HG03565 (cell line): ENCODE measurements around the gene PLEKHA6.

Experiments used
- ATAC-seq: cut with Tn5 transposase; IDR thresholded peaks from one replicate; pipeline ENCODE4 v1.9.1; 2021; ENCODE audit warnings: mild to moderate bottlenecking, moderate library complexity; ENCODE audit not compliant: unreplicated experiment

PLEKHA6 gene

DNA sequence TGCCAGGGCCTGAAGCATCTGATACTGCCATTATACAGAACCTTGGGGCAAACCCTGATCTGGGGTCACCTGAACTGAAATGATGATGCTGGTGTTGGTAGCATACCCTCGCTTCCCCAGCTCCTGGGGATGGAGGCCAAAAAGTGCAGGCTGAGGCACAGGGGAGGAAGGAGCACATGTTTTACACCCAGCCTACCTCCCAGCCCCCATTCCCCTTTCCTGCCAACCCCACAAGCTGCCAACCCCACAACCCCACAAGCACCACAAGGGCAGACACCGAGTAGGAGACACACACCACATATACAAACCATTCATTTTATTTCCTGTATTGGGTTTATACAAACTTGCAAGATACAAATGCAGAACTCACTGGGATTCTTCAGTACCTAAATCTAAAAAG, 141.2 kb downstream of the PLEKHA6 start:
- no peak for ATAC-seq

DNA sequence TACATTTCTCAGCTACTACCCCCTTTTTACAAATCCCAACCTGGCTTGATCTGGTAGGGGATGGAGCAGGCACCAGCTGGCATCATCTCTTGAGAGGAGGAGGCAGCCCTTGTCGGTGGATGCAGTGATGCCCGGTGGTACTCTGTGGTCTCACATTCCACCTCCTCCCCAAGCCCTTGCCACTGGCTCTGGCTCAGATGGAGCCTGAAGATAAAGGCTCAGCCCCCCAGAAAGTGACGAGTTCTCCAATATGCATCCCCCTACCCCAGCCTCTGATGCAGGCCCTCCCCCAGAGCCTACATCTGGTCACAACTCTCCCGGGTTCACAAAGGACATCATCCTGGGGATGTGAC, 142.1 kb downstream of the PLEKHA6 start:
- no peak for ATAC-seq

DNA sequence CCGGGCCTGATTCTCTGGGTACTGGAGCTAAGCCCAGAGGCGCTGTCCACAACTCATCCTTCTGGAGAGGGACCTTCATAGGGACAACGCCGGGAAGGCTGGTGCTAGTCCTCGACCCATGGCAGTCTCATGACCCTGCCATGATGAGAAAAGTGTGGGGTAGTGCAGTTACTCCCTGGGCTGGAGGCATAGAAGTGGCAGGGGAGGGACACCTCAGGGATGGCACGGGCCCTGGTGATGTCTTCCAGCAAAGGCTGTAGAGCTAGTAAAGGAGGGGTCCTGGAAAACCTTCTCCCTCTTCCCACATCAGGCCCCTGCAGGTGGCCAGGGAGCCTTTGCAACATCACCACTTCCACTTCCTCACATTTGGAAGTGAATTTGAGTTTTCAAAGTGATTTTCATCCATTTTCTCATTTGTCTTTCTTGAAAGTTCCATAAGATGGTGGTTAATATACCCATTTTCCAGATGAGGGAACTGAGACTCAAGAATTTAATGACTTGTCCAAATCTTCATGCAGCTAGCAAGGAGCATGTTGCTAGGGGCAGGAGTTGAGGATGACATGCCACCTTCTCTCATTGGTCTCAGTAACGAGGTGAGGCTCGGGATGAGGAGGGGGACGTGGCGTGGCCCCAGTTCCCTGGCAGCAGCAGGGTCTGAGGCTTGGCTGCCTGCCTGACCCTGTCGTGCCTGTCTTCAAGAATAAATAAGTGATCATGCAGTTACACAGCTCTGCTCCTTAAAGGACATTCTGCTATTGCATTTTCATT, 142.7 kb downstream of the PLEKHA6 start:
- ATAC-seq = no peak

DNA sequence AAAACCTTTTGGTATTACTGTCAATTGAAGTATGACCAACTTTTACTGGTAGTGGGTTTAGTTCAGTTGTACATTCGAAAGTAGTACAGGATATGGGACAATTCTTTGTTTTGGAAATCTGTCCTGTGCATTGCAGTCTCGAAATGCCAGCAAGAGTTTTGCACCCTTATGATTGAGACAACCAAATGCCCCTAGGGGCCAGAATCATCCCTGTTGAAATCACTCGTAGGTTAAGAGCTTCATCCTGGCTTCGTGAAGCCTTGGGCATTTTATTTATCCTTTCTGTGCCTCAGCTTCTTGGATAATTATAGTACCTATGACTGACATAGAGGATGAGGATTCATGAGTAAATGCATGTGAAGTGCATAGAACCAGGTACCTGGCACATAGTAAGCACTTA, 143.5 kb downstream of the PLEKHA6 start:
- no peak for ATAC-seq

DNA sequence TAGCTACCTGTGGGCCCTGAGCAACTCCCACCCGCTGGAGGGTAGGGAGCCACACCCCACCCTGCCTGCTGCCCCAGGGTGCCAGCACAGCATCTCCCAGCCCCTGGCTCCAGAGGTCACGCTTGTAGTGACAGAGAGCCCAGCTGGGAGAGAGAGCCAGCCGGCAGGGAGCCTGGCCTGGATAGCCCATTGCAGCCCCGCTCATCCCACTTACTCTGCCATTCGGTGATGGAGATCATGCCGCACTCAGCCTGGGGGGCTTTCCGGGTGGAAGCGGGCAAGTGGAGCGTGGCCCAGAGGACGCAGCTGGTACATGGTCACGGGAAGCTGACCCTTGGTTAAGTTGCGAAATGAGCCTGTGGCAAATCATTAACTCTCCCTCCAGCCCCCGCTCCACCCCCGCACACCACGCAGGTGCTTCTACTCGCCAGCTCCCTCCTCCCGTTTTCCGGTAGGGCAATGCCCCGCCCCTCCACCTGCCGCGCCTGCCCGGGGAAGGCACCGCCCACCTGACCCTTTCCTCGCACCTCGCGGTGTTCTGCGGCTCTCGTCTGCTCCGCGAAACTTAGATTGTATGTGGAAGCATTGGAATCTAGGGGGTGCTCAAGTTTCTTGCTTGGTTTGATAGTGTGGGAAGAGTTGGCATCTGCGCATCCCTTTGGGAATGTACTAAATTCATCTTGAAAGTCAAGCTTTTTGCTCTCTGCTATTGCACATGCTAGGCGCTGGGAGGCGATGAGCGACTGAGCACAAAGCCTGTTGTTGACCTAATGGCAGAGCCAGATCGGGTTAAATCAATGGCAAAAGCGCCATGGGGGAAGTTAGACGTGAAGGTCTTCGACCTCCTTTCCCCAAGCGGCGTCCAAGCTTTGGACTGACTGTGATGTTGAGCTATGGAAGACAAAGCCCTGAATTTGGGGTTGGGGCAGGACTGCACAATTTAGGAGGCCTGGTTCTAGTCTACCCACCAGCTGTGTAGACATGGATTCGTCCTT, 145.8 kb downstream of the PLEKHA6 start, which contains the start of gene GOLT1A:
Gene GOLT1A (minus strand): TSS at position 321 of the 995 bp plus-strand sequence. CDS start 82 bp downstream, at position 239.
- no peak for ATAC-seq

DNA sequence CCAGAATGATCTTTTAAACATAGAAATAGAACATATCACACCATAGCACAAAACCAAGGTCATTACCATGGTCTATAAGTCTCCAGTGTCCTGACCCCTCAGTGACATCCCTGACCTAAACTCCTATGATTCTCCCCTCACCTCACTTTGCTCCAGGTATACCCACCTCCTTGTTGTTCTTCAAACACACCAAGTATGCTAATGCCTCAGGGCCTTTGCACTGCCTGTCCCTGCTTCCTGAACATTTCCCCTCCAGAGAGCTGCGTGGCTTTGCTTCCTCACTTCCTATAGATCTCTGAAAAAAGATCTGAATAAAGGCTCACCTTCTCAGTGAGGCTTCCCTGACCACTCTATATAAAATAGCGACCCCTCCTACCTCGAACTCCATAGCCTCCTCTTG, 147.0 kb downstream of the PLEKHA6 start:
- no peak for ATAC-seq

DNA sequence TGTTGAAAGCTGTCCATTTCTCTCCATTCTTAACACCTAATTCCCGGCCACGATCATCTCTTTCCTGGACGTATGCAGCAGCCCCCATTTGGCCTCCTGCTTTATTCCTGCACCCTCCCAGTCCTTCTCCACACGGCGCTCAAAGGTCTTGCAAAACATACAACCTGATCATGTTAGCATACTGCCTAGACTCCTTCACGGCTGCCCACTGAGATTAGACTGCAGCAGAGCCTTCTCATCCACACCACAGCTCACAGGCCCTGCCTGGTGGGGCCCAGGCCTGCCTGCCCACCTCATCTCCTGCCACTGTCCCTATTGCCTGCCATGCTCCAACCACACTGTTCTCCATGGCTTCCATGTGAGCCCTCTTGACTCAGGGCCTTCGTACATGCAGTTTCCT, 148.7 kb downstream of the PLEKHA6 start:
- no peak for ATAC-seq

DNA sequence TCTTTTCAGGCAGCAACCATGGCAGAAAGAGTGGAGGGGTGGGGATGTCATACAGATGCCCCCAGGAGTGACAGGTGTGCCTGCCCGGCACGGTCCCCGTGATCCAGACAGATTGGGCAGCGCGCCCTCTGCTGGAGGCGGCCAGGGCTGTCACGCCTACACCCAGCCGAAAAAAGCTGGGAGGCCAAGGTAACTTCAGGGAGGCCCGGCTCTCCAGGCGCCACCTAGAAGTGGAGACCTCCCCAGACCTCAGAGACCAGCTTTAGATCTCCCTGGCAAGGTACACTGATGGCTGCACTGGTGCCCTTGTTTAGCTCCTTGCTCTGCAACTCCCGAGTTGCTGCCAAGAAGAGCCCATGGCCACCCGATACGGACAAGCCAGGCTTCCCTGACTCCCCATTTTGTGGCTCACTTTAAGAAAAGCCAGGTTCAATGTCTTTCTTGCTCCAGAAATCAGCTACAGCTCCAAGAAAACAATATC, 152.6 kb downstream of the PLEKHA6 start:
- no peak for ATAC-seq

DNA sequence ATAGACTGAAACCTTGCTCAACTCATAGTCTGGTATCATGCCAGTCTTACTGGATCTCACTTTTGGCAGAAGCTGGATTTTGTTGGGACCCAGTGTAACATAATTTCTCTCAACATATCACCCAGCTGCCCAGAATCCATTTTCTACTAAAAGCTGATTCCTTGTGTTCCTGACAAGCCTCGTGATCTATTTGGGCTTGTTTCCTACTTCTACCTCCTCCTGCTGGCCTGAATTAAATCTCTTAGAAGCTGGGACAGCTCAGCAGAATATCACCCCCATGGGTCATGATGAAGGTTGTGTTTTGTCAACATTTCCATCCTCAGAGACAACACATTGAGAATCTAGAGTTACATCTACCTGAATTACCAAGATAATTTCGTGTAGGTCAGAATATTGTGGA, 153.6 kb downstream of the PLEKHA6 start:
- ATAC-seq = no peak

DNA sequence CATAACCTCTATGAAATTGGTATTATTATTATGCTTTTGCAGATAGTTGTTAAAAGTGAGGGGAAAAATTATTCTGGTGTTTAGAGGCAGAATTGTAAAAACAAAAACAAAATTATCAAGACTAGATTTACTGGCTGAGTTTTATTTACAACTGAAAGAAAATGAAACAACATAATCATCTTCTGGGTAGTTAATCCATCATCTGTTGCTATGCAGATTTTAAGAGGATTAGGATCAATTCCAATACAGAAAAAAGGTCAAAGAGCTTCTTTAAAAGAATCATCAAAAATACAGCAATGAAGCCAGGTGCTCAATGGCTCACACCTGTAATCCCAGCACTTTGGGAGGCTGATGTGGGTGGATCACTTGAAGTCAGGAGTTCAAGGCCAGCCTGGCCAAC, 154.2 kb downstream of the PLEKHA6 start:
- ATAC-seq = no peak

DNA sequence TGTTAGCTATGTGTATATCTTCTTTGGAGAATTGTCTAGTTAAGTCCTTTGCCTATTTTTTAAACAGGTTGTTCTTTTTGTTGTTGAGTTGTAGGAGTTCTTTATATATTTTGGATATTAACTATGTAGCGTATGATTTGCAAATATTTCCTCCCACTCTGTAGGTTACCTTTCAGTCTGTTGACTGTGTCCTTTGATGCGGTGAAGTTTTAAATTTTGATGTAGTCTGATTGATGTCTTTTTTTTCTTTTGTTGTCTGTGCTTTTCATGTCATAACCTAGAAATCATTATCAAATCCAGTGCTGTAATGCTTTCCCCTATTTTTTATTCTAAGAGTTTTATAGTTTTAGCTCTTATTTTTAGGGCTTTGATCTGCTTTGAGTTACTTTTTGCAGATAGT, 154.8 kb downstream of the PLEKHA6 start:
- ATAC-seq = no peak

DNA sequence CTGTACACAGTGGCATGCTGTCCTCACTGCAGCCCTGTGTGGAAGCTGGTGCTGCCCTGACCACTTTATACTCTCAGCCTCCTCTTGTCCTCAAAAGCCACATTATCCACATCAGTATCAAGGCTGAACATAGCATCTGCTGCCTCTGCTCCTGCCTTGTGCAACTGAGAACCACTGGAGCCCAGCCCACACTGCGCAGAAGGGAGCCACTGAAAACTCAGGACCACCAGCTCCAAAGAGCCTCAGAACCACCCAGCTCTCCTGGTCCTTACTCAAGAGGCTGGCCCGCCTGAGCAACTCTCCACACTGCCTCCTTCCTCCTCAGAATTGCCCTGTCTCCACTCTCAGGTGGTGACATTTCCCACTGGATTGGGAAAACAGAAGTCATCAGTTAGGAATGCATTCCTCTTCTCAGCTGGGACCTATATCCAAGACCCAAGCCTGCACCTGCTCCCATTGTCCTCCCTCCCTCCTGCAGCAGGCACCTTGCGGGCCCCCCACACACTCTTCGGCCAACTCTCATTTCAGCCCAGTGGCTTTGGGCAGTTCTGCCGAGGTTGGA, 156.4 kb downstream of the PLEKHA6 start:
- no peak for ATAC-seq

DNA sequence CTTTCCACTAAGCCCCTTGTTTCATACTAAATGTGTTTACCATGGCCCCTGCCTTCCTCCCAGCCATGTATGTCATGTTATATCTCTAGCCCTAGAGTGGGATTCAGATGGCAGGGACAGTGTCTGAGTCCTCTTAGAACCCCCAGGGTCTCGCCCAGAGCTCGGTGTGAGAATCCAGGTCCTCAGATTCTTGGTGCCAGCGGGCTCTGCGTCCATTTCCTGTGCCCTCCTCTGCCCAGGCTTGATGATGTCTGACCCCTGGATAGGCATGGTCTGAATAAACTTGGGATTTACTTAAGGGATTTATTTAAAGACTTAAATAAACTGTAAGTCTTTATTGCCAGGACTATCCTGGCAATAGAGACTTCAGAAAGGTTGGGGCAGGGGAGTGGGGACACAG, 157.2 kb downstream of the PLEKHA6 start:
- no peak for ATAC-seq

DNA sequence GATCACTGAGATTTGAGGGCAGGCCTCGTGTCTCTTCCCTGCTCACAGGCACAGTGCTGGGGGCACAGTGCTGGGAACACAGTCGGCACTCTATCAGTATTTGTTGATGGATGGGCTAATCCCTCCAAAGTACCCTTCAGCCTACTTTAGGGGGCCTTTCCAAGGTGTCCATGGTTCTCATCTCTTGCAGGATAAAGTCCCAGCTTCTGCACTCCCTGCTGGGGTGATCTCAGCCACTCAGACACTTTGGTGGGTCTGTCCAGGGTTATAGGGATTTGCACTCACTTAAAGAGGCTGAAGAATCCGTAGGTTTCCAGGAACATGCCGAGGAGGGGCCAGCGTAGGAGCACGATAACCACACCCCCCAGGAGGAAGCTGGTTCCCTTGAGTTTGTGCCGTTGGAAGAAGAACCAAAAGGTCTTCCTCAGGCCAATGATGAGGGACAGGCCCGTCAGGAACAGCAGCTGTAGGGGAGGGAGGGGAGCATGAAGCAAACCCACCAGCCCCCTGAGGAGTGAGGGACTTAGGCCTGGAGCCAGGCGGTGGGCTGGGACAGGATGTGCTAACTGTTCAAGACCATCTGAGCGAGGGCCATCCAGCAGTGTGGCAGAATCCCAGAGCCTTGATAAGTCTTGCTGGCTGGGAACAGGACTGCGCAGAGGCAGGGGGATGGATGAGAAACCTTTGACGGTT, 158.2 kb downstream of the PLEKHA6 start:
- ATAC-seq = no peak

DNA sequence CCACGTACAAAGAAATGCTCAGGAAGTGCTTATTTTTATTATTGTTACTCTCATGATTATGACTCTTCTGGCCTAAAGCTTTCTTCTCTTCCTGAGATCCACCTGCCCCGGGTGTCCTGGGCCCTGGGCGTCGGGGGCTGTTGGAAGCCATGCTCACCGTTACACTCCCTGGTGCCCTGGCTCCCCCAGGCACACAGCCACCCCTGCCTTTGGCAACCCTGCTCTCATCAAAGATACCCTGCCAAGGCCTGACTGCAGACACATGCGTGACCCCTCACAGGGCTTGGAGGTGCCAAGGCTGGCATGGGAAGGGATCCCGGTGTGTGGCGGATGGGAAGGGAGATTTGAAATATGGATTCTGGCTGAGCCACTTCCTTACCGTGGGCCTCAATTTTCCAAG, 160.2 kb downstream of the PLEKHA6 start:
- no peak for ATAC-seq

DNA sequence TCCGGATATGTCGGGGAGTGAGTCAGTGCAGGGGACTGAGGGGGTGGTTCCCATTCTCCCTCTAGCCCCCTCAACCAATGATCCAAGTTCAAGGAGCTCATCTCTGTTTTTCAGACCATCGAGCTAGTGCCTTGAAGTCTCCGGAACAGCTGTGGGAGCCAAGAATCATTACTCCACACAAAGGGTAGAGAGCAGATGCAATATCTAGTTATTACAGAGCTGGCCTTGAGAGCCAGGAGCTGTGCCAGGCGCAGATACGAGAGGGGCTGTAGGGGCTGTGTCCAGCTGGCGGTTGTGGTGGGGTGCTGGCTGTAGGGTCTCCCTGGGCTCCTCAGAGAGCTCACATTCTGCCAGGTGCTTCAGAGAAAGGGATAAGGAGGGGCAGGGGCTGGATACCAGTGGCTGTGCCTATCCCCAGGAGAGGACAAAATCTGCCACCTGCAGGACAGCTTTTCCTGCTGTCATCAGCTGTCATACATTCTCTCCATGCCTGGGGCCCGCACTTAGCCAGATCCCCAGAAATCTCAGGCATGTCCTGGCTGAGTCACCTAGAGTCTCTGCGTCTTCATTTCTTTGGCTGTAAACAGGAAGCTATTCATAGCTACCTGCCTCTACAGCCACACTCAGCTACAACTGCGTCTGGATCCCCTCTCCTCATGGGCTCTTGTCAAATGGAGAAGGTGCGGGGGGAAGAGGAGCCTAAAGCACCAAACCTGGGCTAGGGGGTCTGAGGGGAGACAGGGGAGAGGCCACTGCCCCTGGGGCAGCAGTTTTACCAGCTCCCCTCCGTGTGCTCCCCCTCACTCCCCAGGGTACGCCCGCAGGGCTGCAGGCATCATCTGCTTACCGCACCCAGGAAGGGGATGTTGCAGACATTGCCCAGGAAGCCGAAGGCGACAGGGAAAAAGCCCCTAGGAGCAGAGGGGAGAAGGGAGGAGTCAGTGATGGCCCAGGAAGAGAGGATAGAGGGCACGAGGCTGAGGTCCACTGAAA, 161.1 kb downstream of the PLEKHA6 start:
- ATAC-seq = no peak

DNA sequence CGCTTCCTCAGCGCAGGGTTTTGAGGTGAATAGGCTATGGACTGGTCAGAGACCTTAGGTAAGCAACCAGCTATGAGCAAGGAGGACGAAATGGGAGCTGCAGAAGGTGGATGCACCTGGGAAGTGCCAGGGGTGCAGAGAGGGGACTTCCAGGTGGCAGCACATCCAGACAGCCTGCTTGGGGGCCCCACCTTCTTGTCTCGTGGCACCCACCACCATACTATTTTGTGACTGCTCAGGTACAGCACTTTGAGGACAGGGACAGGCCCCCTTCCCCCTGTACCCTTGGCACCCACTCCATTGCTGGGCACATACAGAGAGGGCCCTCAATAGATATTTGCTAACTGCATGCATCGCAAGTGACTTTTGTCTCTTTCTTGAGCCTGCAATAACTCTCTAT, 162.7 kb downstream of the PLEKHA6 start:
- no peak for ATAC-seq

DNA sequence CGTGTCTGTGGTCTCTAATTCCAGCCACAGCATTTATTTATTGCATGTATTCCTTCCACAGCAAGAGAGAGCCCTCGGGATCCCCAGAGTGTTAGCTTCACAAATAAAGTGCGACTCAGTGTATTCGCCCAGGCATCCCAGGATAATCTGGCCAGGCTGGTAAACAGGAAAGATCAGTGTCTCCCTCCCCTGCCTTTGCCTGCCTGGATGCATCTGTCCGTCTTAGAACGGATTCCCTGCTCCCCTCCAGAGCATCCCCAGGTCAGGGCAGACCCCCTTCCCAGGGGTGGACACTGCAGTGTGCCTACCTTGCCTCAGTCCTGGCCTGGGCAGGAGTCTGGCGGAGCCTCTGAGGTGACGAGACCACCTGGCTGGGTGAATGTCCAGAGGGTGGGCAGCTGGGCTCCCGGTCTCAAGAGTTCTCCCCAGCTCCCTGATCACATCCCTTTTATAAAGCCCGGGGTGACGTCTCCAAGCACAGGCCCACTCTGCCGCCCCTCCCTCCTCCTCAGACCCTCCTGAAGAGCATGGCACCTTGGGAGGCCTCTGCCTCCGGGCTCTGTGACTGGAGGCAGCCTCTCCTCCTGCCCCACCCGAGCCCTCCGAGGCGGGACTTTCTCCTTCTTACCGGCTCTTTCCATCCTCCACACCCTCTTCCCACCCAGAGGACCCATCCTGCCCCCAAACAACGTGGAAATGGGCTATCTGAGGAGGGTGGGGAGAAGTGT, 163.5 kb downstream of the PLEKHA6 start, which contains the start of gene KISS1:
Gene KISS1 (minus strand): TSS at position 424 of the 728 bp plus-strand sequence. CDS start 3,615 bp downstream, outside the sequence.
- ATAC-seq = no peak

DNA sequence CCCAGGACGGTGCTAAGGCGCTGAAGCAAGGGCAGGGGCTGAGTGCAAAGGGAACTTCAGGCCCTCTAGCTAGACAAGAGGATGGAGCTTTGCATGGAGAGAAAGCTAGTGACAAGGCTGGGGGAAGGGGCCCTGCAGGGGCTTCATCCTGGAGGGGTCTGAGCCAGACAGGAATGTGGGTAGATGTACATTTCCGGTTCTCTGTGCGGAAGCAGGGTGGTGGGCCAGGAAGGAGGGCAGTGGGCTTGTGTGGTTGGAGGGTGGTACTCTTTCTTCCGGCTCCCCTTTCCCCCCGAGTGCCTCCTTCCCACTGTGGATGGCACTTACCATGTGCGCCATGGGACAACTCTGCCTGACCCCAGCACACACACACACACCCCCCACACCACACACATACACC, 165.0 kb downstream of the PLEKHA6 start:
- no peak for ATAC-seq
